Measurements from ENCODE around the gene RAD51B.

Gene RAD51B

GRCh38 chr14:68450391-68451120 is 631.0 kb downstream of the RAD51B start:
- no peak overlapping the region for H3K27ac ChIP-seq
- TF ChIP-seq CTCF (conservative IDR thresholded peaks at IDR 0.05) (no peak), ZFX (IDR thresholded peaks at IDR 0.05) (no peak)

GRCh38 chr14:68451696-68452373 is 632.3 kb downstream of the RAD51B start:
- TF ChIP-seq ZFX (IDR thresholded peaks at IDR 0.05): no peak
- no peak for TF ChIP-seq CTCF (conservative IDR thresholded peaks at IDR 0.05)
- H3K27ac ChIP-seq: no peak overlapping the region

GRCh38 chr14:68458253-68458652 is 638.7 kb downstream of the RAD51B start:
- no peak for TF ChIP-seq CTCF (conservative IDR thresholded peaks at IDR 0.05)
- no peak for TF ChIP-seq ZFX (IDR thresholded peaks at IDR 0.05)
- no peak overlapping the region for H3K27ac ChIP-seq

- H3K27ac ChIP-seq: peak overlapping the region; percentile 65
- no peak for TF ChIP-seq CTCF (conservative IDR thresholded peaks at IDR 0.05)
- no peak for TF ChIP-seq ZFX (IDR thresholded peaks at IDR 0.05)
These were observed 639.4 kb downstream of the RAD51B start for GRCh38 chr14:68458840-68459469.

GRCh38 chr14:68459480-68460136 is 640.0 kb downstream of the RAD51B start:
- H3K27ac ChIP-seq: peak overlapping the region; percentile 65
- TF ChIP-seq ZFX (IDR thresholded peaks at IDR 0.05): no peak
- TF ChIP-seq CTCF (conservative IDR thresholded peaks at IDR 0.05): no peak

GRCh38 chr14:68460541-68460940 is 641.0 kb downstream of the RAD51B start:
- H3K27ac ChIP-seq: peak overlapping the region; percentile 65
- TF ChIP-seq ZFX (IDR thresholded peaks at IDR 0.05) (no peak), CTCF (conservative IDR thresholded peaks at IDR 0.05) (no peak)

All from C4-2B (cell line).